ENCODE data around the gene CBX3. TPM values are rescaled to one million over a fixed set of nuclear protein-coding genes. Genes with fewer than 3 reads are reported as not detected.

CBX3 gene
- total and polyA plus RNA-seq, 2 experiments from 2014 or later = 236 to 249 TPM

GRCh38 chr7:26182706-26183105 is 18.8 kb upstream of the CBX3 start:
- Histone ChIP-seq H3K4me1 (ENCODE audit: insufficient read depth) (peaks cover 4% of the 10 kb centered on the region; the same call in 1 of the 2 replicates), H3K79me2 (replicated peaks; ENCODE audit: insufficient read depth) (peaks cover 9% of the 10 kb centered on the region; the same call in 1 of the 2 replicates), H3K27me3 (ENCODE audit: insufficient read depth) (no peaks in the 10 kb centered on the region), H3K9me2 (ENCODE audit: insufficient read depth) (no peaks in the 10 kb centered on the region), H4K20me1 (replicated peaks; ENCODE audit: insufficient read depth) (peaks cover 7% of the 10 kb centered on the region), H3K4me3 (no peak overlapping the region), H3F3A (replicated peaks; ENCODE audit: low read depth) (peaks cover 43% of the 10 kb centered on the region), H3K36me3 (ENCODE audit: insufficient read depth) (peaks cover 6% of the 10 kb centered on the region; the same call in 1 of the 2 replicates), H2AFZ (no peak overlapping the region), H3K4me2 (no peak overlapping the region), H3K27ac (ENCODE audit: low read depth) (peak overlapping the region; percentile 68)
- Mint-ChIP-seq H3K4me1 (peaks cover 46% of the 10 kb centered on the region), H3K36me3 (ENCODE audit: low read depth) (peaks cover 81% of the 10 kb centered on the region), H3K9me3 (peaks cover 4% of the 10 kb centered on the region; the same call in 1 of the 3 replicates), H3K27me3 (ENCODE audit: insufficient read depth, low read depth, poor library complexity) (peaks cover 48% of the 10 kb centered on the region), H3K4me3 (no peak overlapping the region), H3K27ac (0 out of 2 replicates have a peak overlapping the region, but pooled peaks have one; percentile 30)
- no peak for DNase-seq (ENCODE audit: low spot score)
- ATAC-seq = peak; percentile 1; the same call in 1 of the 3 replicates
- no peak for TF ChIP-seq ZNF462 (CRISPR knock-in tag; IDR thresholded peaks at IDR 0.05)
- no peak for TF ChIP-seq ZNF331 (CRISPR knock-in tag; IDR thresholded peaks at IDR 0.05; ENCODE audit: low read depth)
- TF ChIP-seq EZH2 (IDR thresholded peaks at IDR 0.05; ENCODE audit: low read depth, unreplicated experiment) = no peak
- TF ChIP-seq CREB1 (CRISPR knock-in tag; IDR thresholded peaks at IDR 0.05; ENCODE audit: low read depth) = no peak
- TF ChIP-seq CTCF (conservative IDR thresholded peaks at IDR 0.05; ENCODE audit: low read depth in 2 of 2) = no peak

All from GM23338 (cell line).